Measurements from ENCODE around the gene C1QA.

Gene C1QA, protein sequence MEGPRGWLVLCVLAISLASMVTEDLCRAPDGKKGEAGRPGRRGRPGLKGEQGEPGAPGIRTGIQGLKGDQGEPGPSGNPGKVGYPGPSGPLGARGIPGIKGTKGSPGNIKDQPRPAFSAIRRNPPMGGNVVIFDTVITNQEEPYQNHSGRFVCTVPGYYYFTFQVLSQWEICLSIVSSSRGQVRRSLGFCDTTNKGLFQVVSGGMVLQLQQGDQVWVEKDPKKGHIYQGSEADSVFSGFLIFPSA

DNA sequence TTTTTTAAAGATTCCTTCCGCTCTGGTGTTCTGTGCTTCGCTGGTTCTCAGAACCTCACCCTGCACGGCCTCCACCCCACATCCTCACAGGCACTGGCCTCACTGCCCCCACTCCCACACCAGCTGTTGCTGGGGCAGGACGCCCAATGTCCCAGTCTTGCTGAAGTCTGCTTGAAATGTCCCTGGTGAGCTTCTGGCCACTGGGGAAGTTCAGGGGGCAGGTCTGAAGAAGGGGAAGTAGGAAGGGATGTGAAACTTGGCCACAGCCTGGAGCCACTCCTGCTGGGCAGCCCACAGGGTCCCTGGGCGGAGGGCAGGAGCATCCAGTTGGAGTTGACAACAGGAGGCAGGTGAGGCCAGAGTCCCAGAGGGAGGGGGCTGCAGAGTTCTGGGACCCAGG is at the start of gene C1QA:
C1QA (plus strand) TSS at position 276 of the 400 bp plus-strand sequence. CDS start 989 bp downstream, outside the sequence.
- H3K4me3 ChIP-seq (ENCODE audit: low read depth, low read length) = no peak within 1 kb of the TSS
- no peak for DNase-seq (ENCODE audit: low read depth)
- TF ChIP-seq, protein P1, sequence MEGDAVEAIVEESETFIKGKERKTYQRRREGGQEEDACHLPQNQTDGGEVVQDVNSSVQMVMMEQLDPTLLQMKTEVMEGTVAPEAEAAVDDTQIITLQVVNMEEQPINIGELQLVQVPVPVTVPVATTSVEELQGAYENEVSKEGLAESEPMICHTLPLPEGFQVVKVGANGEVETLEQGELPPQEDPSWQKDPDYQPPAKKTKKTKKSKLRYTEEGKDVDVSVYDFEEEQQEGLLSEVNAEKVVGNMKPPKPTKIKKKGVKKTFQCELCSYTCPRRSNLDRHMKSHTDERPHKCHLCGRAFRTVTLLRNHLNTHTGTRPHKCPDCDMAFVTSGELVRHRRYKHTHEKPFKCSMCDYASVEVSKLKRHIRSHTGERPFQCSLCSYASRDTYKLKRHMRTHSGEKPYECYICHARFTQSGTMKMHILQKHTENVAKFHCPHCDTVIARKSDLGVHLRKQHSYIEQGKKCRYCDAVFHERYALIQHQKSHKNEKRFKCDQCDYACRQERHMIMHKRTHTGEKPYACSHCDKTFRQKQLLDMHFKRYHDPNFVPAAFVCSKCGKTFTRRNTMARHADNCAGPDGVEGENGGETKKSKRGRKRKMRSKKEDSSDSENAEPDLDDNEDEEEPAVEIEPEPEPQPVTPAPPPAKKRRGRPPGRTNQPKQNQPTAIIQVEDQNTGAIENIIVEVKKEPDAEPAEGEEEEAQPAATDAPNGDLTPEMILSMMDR (conservative IDR thresholded peaks at IDR 0.05; ENCODE audit: low read depth, low read length) = no peak

DNA sequence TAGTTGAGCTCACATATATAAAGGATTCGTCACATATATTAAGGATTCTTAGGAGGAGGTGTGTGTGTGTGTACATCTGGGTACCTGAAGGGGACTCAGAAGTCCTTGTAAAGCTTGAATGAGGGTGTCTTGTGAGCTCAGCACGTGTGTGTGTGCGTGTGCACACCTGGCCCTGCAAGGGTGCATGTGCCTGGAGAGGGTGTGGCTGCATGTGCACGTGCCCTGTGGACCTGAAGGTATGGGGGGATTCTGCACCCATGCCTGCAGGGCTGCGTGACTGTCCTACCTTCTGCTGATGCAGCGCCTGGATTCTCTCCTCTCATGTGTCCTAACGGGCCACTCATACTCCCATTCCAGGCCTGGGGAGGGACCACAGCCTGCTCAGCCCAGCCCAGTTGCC is 49.2 kb upstream of the C1QA start:
- no peak overlapping the region for H3K4me3 ChIP-seq (ENCODE audit: low read depth, low read length)
- TF ChIP-seq, protein P1 (conservative IDR thresholded peaks at IDR 0.05; ENCODE audit: low read depth, low read length) = no peak
- DNase-seq (ENCODE audit: low read depth) = no peak

GRCh38 chr1:22588899-22589422 is 47.5 kb upstream of the C1QA start:
- no peak overlapping the region for H3K4me3 ChIP-seq (ENCODE audit: low read depth, low read length)
- no peak for DNase-seq (ENCODE audit: low read depth)
- TF ChIP-seq, protein P1 (conservative IDR thresholded peaks at IDR 0.05; ENCODE audit: low read depth, low read length) = no peak

DNA sequence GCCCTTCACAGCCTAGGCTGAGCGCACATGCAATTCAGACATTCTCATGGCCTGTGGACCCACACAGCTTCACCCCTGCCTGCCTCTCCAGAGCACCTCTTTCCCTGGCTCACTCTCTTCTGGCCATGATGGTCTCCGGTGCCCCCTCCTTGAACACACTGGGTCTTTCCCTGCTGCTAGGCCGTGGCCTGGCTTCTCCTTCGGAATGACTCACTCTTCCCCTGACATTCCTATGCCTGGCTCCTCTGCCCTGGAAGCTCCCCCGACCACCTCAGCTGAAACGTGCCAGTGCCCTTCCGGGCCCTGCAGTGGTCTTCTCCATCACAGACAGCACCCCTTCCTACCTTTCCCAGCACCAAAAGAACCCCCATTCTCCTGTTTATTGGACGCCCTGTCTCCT is 44.9 kb upstream of the C1QA start:
- no peak for DNase-seq (ENCODE audit: low read depth)
- no peak overlapping the region for H3K4me3 ChIP-seq (ENCODE audit: low read depth, low read length)
- TF ChIP-seq, protein P1 (conservative IDR thresholded peaks at IDR 0.05; ENCODE audit: low read depth, low read length) = no peak

DNA sequence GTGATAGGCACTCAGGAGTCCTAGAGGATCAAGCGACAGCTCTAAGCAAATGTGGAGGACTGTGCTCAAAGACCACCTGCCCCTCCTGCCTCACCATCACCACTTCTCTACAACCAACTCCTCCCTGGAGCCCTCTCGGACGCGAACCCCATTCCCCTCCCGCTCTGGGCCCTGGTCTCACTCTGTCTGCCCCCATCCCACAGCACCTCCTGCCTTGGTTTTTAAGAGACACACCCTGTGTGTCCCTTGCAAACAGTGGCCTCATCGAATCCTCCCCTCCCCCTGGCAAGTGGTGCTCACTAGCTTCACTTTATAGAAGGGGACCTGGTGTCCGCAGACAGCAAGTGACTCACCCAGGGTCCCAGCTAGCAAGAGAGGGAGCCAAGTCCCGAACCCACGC is 44.4 kb upstream of the C1QA start:
- H3K4me3 ChIP-seq (ENCODE audit: low read depth, low read length) = no peak overlapping the region
- DNase-seq (ENCODE audit: low read depth) = no peak
- TF ChIP-seq, protein P1 (conservative IDR thresholded peaks at IDR 0.05; ENCODE audit: low read depth, low read length) = no peak

- TF ChIP-seq, protein P1 (conservative IDR thresholded peaks at IDR 0.05; ENCODE audit: low read depth, low read length) = no peak
- no peak for DNase-seq (ENCODE audit: low read depth)
- no peak overlapping the region for H3K4me3 ChIP-seq (ENCODE audit: low read depth, low read length)
These were observed 43.3 kb upstream of the C1QA start for GRCh38 chr1:22592919-22593790.

Data from choroid plexus epithelial cell (primary cell).